ENCODE measurements around the gene RNF167. TPM values are rescaled to one million over a fixed set of nuclear protein-coding genes. Genes with fewer than 3 reads are reported as not detected.

RNF167 gene
- total RNA-seq, 4 donors from 2014 or later = 57.2 to 348 (median 73.7) TPM

DNA sequence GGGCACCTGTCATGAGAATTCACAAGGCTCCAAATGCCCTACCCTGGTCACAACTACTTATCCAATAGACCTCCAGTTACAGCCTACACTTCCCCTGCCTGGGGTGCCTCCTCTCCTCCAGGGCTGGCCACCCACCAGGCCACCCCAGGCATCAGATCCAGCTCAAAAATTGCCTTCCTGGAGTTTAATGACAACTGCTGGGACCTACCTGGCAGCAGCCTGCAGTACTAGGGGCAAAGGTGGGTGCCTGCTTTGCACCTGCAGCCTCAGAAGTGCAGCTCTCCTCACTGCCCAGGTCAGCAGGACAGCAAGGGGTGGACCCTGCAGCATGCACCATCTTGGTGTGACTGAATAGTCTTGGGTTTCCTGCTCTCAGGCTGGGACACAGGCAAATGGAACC lies 4.4 kb upstream of the RNF167 start:
- no peak for DNase-seq
- no peaks in the 10 kb centered on the region for H3K27me3 ChIP-seq
- H3K36me3 ChIP-seq = peaks cover 0 to 9% (median 4%) of the 10 kb centered on the region in 4 donors
- TF ChIP-seq POLR2AphosphoS5 (IDR thresholded peaks at IDR 0.05) = no peak
- TF ChIP-seq EP300 (IDR thresholded peaks at IDR 0.05; ENCODE audit: low read depth) = no peak
- TF ChIP-seq POLR2A (IDR thresholded peaks at IDR 0.05) = no peak
- TF ChIP-seq CTCF (IDR thresholded peaks at IDR 0.05) = no peak
- peaks cover 17 to 23% (median 20%) of the 10 kb centered on the region in 4 donors for H3K4me1 ChIP-seq
- H3K4me3 ChIP-seq = no peak overlapping the region
- intact Hi-C loops (cut with DNase I; ENCODE audit: low total_unique reads) (loop anchor here (10.0 kb wide), 1 partner anchor 49 kb away; the partner anchor contains the start of gene CAMTA2), in situ Hi-C loops (cut with MboI; ENCODE audit: low pct_ligation_motif_present in 1 of 4, low pct_unique_long_range_greater_than_20kb in 1 of 4, low sequenced_read_pairs in 3 of 4) (no loop called here)
- no peaks in the 10 kb centered on the region for H3K9me3 ChIP-seq
- H3K27ac ChIP-seq = no peak overlapping the region

GRCh38 chr17:4936436-4936835 lies 3.6 kb upstream of the RNF167 start:
- no peaks in the 10 kb centered on the region for H3K9me3 ChIP-seq
- in situ Hi-C loops (cut with MboI; ENCODE audit: low pct_ligation_motif_present in 1 of 4, low pct_unique_long_range_greater_than_20kb in 1 of 4, low sequenced_read_pairs in 3 of 4) = no loop called here
- no peak overlapping the region for H3K27ac ChIP-seq
- no peak for DNase-seq
- no peaks in the 10 kb centered on the region for H3K27me3 ChIP-seq
- intact Hi-C loops (cut with DNase I; ENCODE audit: low total_unique reads) = loop anchor here (10.0 kb wide), 1 partner anchor 48 kb away; the partner anchor contains the start of gene CAMTA2
- peaks cover 0 to 9% (median 4%) of the 10 kb centered on the region in 4 donors for H3K36me3 ChIP-seq
- WGBS, 2 donors (ENCODE audit: low coverage in 1 of 2) = 90% methylated on average over 3 of the region's 3 CpGs; no CpG with 5 or more reads in 1 of the 2 donors
- H3K4me3 ChIP-seq = no peak overlapping the region
- TF ChIP-seq EP300 (IDR thresholded peaks at IDR 0.05; ENCODE audit: low read depth) (no peak), POLR2A (IDR thresholded peaks at IDR 0.05) (no peak), CTCF (IDR thresholded peaks at IDR 0.05) (no peak), POLR2AphosphoS5 (IDR thresholded peaks at IDR 0.05) (no peak)
- peaks cover 23 to 30% (median 27%) of the 10 kb centered on the region in 4 donors for H3K4me1 ChIP-seq

DNA sequence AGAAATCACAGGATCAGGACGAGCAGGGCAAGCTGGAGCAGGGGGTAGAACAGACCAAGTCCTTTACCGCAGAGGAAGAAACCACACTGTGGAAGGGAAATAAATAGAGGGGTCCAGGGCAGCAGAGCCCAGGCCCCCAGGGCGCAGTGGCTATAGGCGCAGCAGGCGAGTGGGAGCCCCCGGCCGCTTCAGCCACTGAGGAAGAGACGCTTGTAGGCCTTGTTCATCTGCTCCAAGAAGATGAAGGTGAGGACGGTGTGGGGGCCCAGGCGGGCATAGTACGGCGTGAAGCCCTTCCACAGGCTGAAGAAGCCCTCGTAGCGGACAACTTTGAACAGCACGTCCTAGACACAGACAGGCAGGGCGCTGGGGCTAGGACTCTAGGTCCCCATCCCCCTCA lies 2.5 kb upstream of the RNF167 start:
- H3K4me1 ChIP-seq = peaks cover 30 to 42% (median 33%) of the 10 kb centered on the region in 4 donors

GRCh38 chr17:4938069-4938491 lies 2.0 kb upstream of the RNF167 start:
- DNase-seq = no peak
- intact Hi-C loops (cut with DNase I; ENCODE audit: low total_unique reads) (loop anchor here (10.0 kb wide), 1 partner anchor 47 kb away; the partner anchor contains the start of gene CAMTA2), in situ Hi-C loops (cut with MboI; ENCODE audit: low pct_ligation_motif_present in 1 of 4, low pct_unique_long_range_greater_than_20kb in 1 of 4, low sequenced_read_pairs in 3 of 4) (no loop called here)
- H3K9me3 ChIP-seq = no peaks in the 10 kb centered on the region
- peaks cover 30 to 47% (median 33%) of the 10 kb centered on the region in 4 donors for H3K4me1 ChIP-seq
- H3K36me3 ChIP-seq = peaks cover 0 to 10% (median 4%) of the 10 kb centered on the region in 4 donors
- H3K4me3 ChIP-seq = no peak overlapping the region
- TF ChIP-seq CTCF (IDR thresholded peaks at IDR 0.05) = no peak
- no peak for TF ChIP-seq POLR2AphosphoS5 (IDR thresholded peaks at IDR 0.05)
- TF ChIP-seq POLR2A (IDR thresholded peaks at IDR 0.05) = no peak
- no peak for TF ChIP-seq EP300 (IDR thresholded peaks at IDR 0.05; ENCODE audit: low read depth)
- H3K27ac ChIP-seq = no peak overlapping the region
- no peaks in the 10 kb centered on the region for H3K27me3 ChIP-seq
- WGBS, 2 donors (ENCODE audit: low coverage in 1 of 2) = 60 to 93% methylated on average over 2 to 10 of the region's 11 CpGs

More for the DNA sequence above, 2.5 kb upstream of the RNF167 start:
- no peak overlapping the region for H3K4me3 ChIP-seq
- no peak overlapping the region for H3K27ac ChIP-seq
- 94 to 100% methylated on average over 1 to 16 of the region's 16 CpGs for WGBS, 2 donors (ENCODE audit: low coverage in 1 of 2)
- no peaks in the 10 kb centered on the region for H3K27me3 ChIP-seq
- TF ChIP-seq POLR2A (IDR thresholded peaks at IDR 0.05) (no peak), EP300 (IDR thresholded peaks at IDR 0.05; ENCODE audit: low read depth) (no peak), POLR2AphosphoS5 (IDR thresholded peaks at IDR 0.05) (no peak), CTCF (IDR thresholded peaks at IDR 0.05) (no peak)
- in situ Hi-C loops (cut with MboI; ENCODE audit: low pct_ligation_motif_present in 1 of 4, low pct_unique_long_range_greater_than_20kb in 1 of 4, low sequenced_read_pairs in 3 of 4) = no loop called here
- DNase-seq = no peak
- H3K36me3 ChIP-seq = peaks cover 0 to 9% (median 4%) of the 10 kb centered on the region in 4 donors
- H3K9me3 ChIP-seq = no peaks in the 10 kb centered on the region
- intact Hi-C loops (cut with DNase I; ENCODE audit: low total_unique reads) = loop anchor here (10.0 kb wide), 1 partner anchor 47 kb away; the partner anchor contains the start of gene CAMTA2
